NCI-H2029 (cell line): ENCODE measurements around the gene ADCY1.

Source experiments
- DNase-seq: peaks from one replicate; lab custom pipeline; 2025; lab: John Stamatoyannopoulos, UW

ADCY1 gene

DNA sequence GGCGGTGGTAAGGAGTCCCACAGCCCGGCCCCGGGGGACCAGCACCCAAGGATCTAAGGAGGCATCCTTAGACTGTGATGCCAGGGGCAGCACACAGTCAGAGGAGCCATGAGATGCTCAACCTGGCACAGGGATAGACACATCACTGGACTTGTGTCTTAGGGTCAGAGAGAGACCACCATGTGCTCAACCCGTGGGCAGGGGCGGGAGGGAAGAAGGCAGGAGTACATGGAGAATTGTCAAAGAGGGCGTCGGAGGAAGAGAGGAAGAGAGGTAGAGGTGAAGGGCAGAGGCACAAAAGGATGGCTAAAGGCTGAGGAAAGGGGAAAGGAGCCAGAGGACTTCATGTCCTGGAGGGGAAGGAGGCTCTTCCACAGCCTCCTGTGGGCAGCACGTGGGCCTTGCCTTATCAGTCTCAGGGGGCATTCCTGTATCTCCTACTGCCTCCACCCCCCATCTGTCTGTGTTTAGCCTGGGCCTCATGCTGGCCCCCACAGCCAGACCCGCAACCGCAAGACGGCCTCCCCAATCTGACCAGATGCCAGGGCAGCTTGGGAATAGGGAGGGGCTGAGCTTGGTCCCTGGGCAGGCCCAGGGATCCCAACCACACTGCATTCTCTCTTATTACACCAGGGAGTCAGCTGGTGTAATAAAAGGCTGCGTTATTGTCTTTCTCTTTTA lies 2.2 kb downstream of the ADCY1 start:
- DNase-seq = no peak

DNA sequence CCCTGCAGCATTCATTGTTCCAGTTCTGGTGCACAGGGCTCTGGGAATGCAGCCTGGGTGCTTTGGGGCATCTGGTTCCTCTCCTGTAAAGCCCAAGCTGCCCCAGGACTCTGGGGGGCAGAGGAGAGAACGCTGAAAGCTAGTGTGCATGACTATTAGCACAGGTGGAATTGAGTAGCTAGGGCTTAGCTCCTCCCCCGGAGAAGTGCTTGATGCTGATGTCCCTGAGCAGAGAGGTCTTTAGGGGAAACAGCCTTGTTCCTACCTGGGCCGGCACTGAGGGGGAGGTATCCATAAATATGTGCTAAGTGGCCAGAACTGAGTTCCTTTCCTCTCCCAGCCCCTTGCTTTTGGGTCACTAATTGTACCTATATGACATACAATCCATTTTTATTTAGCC lies 3.9 kb downstream of the ADCY1 start:
- no peak for DNase-seq

DNA sequence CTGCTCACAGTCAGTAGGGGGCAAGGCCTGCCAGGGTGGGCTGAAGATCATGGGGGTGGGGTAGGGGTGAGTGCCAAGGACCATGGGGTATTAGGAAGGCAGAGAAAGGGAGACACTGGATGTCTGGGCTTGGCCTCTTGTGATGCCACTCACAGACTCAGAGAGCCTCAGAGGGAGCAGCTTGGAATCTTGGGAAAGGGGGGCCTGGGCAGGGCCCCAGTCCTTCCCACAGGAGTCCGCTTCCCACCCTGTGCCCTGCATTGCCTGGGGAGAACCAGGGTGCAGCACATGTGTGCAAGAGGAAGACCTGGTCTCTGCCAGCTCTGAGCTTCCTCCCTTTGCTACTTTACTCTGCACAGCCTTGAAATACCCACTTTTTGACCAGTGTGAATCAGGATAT lies 4.3 kb downstream of the ADCY1 start:
- no peak for DNase-seq

DNA sequence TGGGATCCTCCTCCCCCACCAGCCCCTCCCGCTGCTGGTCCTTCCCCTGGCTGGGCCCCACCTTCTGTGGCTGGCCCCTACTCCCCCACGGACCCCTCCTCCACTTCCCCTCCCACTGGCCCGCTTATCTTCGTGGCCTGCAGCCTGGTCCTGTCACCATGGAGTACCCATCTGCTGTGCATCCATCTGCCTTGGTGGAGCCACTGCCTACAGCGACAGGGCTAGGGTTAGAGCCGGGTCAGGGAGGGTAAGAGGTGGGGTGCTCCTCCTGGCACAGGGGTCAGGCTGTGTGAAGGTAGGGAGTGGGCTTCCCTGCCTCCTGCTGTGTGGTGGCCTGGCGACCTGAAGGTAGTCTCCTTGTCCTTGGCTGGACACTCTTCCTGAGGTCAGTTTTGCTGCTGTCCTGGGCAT lies 5.2 kb downstream of the ADCY1 start:
- DNase-seq = no peak

DNA sequence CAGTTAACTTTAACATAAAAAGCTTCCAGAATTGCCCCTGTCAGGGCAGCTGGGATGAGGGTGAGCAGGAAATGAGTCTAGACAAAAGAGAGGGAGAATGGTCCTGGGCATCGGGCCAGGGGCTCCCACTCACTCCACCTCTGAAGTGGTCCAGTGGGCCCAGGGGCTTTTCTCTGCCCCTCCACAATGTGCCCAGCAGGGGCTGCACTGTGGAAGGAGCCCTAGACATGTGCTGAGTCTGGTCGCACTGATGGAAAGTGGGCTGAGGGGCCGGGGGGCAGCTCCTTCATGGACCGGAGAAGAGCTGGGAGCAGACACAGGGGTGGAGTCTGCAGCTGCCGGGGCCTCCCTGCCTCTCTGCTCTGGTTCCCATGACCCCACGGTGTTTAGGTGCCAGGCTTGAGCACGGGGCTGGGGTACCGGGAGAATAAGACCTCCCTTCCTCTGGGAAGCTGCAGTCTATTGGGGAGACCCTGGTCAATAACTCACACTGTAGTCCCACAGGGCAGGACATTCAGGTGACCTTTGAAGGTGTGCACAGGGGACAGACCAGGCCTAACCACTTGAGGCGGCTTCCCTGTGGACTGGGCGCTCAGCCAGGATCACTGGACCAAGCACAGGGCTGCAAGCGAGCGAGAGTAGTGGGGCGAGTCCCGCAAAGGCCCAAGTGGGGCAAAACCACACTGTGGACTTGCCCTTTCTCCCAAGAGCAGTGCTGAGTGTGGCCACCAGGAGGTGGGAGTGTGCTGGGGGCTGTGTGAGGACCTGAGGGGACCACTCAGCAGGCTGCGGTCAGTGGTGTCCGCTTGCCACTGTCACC lies 6.1 kb downstream of the ADCY1 start:
- DNase-seq = peak; percentile 56

DNA sequence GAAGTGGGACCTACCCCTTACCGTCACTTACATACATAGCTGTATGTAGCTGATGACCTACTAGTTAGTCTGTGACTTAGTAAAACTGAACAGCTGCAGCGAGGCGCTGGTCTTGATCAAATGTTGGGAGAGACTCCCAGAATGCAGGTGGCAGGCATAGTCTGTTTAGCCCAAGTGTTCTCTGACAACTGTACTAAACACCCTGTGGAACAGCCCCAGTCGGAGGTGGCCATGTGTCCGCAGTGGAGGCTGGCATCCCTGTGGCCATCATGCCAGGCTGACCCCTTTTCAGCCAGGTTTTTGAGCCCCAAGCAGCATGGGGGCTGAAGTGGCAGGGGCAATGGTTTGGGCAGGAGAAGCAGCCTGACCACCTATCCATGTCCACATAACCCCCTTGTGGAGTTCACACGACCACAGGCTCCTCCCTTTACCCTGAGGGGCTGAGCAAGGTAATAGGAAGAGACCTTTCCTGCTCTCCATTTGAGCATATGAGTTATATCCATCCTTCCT lies 7.2 kb downstream of the ADCY1 start:
- no peak for DNase-seq

DNA sequence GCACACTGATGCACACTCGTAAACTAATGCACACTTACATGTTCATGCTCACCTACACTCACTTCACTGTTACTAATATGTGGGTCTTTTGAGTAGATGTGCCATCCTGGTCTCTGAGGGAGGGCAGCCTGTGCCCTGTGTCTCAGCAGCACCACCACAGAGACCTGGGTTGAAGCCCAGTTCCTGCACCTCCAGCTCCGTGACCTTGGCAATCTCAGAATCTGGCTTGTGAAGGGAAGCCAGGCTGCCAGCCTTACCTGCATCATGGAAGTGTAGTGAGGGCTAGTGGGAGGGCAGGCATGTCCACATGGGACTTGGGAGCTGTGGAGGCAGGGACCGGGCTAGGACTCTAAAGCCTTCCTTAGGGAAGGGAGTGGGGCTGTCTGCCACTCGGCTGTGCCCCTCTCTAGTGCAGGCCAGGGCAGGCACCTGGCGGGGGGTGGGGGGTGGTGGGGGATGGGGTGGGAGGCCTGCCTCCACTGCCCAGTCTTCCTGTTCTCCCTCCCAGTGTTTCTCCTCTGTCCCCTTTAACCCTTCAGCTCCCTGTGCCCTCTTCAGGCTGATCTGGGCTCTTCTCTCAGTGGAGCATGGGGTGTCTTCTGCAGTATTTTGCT lies 8.1 kb downstream of the ADCY1 start:
- no peak for DNase-seq

DNA sequence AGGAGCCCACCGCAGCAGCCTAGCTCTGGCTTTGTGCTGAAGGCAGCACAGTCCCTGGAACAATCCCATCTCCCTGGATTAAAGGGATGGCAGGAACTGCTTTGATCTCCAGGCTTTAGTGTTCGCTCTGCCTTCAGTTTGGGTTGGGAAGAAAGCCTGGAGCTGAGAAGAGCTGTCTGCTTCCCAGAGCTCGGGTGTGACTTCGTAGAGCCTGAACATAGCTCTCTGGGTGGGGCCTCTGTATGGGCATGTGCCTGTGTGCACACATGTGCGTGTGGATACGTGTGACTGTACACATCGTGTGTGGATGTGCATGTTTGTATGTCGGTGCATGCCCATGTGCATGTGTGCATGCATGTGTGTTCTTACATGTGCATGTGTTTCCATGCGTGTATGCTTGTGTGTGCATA lies 8.7 kb downstream of the ADCY1 start:
- no peak for DNase-seq

DNA sequence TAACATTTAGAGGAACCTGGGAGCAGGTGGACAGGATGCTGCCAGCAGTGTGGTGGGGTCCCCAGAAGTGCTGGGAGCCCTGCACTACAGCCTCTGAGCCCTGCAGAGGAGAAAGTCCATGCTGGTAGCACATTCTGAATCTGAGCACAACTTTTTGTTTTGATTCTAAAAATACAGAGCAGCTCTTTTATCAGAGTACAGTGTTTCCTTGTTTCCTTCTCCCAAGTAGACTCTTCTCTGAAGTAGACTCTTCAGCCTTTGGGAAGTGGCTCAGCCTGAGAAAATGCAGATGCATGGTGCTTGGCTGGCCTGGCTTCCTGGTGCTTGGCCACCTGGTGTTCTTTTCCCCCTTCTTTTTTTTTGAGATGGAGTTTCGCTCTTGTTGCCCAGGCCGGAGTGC lies 9.1 kb downstream of the ADCY1 start:
- DNase-seq = no peak

DNA sequence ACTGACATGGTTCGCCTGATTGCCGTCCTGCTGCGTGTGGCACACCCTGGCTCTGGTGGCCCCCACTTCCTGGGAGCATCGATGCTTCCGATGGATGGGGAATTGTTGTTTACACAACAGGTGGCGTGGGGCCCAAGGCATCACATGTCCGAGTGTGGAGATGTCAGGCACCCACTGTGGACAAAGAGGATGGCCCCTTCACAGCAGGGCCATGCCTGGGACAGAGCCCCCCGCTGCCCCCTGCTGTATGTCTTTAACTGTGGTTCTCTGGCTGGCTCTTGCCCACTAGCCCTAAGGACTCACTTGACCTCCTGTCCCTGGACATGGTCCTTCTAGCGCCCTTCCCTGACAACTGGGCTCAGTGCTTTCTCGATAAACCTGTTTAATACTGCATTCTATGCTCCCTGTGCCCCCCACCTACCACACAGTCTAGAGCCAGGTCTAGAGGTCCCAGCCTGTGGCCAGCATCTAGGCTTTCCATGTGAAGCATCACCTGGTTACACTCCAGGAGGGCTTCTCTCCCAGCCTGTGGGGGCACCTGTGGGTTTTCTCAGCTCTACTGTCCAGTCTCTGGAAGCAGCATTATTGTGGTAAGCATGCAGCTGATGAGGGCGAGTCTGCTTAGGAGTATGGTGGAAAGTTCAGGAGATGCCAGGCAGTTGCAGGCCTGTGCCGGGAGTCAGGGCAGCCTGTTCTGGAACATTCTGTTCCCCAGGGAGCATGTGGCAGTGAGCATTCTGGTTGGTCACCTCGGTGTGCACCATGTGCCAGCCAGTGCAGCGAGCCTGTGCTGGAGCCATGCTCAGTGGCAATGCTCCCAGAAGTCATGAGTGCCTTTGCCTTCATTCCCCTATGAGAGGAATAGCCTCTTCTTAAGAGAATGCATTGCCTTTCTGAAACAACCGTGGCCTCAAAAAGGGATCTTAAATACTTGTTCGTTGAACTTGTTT lies 10.4 kb downstream of the ADCY1 start:
- no peak for DNase-seq

DNA sequence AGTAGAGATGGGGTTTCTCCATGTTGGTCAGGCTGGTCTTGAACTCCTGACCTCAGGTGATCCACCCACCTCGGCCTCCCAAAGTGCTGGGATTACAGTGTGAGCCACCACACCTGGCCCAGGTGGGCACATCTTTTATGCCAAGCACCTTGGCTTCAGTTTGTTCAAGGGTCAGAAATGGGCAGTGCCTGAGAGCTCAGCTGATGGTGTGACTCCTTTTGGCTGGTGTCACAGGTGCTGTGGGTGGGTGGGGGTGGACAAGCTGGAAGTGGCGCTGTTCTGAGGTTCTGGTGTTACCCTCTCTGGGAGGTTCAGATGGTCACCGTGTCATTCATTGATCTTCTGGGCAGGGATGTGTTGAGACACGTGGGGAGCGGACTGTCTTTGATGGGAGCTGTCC lies 11.5 kb downstream of the ADCY1 start:
- DNase-seq = no peak

DNA sequence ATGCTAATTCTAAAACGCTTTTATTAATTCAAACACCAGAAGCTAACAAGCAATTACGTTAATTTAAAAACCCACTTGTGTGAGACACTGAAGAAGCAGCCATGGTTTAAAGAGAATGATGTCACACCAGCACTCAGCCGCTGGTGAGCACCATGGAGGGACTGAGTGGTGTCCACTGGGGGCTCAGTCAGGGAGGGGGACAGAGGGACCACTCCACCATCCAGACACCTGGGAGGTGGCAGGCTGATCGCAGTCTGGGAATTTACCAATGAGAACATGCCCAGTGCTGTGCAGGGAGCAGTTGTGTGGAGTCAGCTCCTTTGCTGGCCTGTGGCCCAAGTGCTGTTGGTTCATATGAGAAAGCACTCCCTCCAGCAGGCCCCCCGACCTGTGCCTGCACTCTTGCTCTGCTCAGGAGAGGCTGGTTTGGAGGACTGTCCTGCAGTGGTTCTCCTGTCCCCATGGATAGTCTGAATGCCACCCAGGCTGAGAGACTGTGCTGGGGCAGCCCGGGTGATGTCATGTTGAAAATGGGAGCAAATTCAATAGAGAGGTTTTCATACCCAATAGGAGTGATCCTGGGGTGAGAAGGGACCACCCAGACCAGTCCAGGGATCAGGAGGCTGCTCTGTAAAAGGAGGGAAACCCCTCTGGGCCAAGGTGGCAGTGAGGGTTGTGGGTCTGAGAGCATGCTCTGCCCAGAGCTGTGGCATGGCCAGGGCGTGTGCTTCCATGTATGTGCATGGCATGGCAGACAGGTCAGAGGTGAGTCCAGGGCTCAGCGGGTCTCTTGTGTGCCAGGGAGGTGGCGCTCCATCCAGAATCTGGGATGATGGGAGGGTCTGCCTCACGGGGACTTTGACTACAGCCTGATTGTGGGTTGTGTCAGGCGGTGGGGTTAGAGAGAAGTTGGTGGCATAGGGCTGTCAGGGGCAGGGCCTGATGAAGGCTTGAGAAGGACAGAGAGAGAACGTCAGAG lies 12.7 kb downstream of the ADCY1 start:
- DNase-seq = no peak

DNA sequence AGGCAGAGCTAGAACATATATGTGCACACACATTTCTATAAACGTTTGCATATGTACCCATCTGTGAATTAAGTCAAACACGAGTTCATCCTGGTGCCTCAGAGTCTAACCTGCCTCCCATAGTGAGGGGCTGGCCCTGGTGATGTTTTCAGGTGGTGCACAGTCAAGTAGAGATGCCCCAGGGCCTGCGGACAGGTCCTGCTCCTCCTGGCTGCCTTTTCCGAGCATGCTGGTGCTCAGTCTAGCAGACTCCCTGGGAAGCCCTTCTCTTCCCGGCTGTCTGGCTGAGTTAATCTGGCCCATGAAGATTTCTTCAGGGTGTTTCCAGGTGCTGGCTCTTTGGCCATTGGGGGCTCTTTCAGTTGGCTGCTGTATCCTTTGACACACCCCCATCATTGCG lies 14.3 kb downstream of the ADCY1 start:
- no peak for DNase-seq

DNA sequence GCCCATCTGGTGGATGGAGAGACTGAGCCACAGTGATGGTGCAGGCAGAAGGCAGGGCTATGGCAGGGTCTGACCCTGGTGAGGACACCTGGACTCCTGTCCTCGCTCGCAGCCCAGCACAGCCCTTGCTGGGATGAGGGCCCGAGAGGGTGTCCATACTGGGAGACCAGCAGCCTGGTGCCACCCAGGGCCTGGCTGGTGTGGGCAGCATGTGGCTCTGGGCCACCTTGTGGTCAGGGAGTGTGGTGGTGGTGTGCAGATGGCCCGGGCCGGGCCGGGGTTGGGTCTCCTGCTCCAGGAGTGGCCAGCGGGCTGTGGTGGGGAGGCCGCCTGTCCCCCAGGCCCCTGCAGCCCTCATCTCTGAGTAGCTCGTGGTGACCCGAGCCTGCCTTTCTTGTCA lies 14.9 kb downstream of the ADCY1 start:
- DNase-seq = no peak

DNA sequence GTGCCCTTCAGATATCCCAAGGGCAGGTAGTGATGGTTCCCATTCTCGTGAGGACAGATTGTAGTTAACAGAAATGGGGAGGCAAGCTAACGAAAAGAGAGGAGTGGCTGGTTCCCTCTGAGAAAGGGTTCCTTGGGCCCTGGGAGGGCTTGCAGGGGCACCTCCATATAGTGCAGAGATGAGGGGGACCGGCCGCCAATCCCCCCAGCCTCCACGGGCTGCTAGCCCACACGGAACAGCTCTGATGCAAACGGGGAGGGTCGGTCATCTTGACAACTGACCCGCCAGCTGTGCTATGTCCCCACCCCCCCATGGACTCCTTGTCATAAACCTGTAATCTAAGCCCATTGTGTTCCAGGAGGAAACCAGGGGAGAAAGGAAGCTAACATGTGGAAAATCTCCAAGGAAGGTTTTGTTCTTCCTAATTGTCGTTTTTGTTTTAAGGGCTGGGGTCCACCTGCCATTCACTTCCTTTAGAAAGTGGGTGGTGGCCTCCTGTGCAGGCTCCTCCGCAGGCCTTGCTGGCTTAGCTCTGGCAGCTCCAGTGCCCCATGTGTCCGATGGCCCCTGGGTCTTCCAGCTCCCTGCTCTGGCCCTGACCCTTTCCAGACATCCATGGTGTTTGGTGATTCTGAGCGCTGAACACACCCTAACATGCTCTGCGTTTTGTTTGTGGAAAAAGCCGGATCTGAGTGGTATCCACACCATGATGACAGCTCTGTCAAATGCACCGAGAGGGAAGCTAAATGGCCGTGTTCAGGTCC lies 15.9 kb downstream of the ADCY1 start:
- DNase-seq = no peak

DNA sequence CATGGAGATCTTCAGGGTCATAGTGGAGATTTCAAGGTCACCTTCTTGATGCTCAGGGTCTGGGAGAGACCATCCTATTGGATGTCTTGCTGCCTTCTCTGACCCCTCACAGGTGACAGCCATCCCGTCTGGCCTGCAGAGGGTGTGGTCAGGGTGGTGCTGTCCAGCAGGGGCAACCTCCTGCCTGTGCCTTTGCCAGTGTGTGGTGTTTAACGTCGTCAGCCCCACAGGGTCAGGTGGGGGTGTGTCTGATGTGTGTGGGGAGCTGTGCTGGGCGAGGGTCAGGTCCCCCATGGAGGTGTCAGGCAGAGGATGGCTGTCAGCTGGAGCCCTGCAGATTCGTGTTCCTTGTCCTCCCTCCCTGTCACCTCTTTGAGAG lies 16.5 kb downstream of the ADCY1 start:
- DNase-seq = no peak

DNA sequence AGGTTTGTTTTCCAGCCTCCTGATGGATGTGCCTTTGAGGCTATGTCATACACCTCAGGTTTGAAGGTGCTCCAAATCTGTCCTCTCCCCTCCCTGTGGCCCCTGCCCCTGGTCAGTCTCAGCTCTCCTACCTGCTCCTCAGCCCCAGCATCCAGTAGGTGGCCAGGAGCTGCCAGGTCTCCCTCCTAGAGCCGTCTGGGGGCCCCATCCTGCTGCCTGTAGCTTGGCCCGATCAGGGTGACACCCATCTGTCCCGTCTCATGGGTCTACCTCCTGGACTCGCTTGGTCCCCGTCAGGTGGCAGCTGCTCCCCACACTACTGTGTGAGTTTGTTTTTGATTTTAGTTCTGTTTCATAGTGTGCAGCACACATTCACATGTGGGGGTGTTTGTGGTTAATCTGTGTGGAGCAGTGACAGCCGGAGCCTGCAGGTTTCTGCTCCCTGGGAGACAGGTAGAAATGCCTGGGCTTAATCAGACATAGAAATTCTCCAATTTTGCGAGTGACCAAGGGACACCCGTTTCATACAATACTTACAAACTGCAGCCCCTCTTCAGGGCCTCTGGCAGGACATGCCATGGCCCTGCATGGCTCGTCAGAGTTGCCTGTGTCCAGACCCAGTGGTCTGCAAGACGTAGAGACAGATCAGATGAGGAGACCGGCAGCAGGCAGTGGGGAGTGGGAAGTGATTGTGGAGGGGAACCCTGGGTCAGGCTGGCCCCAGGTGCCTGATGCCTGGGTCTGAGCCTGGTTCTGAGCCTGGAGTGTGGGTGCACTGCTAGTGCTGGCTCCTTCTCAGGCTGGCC lies 17.1 kb downstream of the ADCY1 start:
- no peak for DNase-seq

DNA sequence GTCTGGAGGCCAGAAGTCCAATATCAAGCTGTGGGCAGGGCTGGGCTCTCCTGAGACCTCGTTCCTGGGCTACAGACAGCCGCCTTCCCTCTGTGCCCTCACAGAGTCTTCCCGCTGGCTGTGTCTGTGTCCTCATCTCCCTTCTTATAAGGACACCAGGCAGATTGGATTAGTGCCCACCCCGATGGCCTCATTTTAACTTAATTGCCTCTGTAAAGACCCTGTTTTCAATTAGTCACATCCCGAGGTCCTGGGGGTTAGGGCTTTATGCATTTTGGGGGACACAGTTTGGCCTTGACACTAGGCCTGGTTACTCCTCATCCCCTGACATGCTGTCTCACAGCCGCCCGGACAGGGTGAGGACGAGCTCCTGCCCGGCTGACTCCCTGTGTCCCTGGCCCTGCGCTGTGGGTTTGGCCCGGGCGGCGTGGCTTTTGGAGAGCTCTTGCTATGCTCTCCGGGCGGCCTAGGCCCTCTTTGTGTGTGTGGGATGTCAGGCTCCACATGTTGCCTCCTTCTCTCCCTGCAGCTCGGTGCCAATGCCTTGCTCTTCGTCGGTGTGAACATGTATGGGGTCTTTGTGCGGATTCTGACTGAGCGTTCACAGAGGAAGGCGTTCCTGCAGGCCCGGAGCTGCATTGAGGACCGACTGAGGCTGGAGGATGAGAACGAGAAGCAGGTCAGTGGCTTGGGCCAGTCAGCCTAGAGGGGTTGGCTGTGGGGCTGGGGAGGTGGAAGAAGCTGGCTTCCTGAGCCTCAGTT lies 18.2 kb downstream of the ADCY1 start:
- DNase-seq = no peak
